CMK (cell line): ENCODE measurements around the gene CPSF2.
"Not testable (repeated sequence)": the region's sequence is repeated elsewhere in the genome, so short reads cannot be mapped to it uniquely, and the experiment has no call there.

Experiments
- DNase-seq: peaks from one replicate; pipeline ENCODE4 v3.0.0-alpha.2; 2010; ENCODE audit warnings: low read depth

CPSF2 gene

DNA sequence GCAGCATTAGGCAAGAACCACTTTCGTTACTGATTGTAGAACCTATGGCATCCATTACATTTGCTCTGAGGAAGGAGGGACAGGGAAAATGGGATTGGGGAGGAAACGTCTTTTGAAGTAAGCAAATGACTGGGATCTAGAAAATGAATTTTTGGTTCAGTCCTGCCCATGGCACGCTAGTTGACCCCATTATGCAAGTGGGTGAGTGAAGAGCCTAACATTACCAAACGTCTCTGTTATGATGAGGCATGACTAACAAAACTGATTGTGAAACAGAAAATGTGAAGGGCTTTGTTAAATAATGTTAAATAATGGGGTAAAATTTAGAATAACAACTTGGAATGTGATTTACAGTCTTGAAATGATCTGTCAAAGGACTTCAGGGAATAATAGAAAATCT, 38.9 kb downstream of the CPSF2 start:
- DNase-seq, result no peak

DNA sequence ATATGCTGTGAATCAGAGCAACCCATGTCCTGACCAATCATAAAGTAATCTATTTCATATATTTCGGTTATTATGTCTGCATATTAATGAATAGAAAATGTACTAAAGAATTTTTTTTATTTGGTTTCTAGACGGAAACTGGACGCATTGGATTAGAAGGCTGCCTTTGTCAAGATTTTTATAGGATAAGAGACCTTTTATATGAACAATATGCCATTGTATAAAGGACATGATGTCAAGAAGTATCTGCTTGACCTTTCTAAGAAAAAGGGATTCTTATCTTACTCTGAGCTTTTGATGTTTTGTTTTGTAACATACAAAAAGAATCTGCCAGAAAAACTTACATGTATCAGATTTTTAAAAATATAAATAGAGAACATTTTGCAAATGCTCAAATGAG, 39.8 kb downstream of the CPSF2 start:
- no peak for DNase-seq

DNA sequence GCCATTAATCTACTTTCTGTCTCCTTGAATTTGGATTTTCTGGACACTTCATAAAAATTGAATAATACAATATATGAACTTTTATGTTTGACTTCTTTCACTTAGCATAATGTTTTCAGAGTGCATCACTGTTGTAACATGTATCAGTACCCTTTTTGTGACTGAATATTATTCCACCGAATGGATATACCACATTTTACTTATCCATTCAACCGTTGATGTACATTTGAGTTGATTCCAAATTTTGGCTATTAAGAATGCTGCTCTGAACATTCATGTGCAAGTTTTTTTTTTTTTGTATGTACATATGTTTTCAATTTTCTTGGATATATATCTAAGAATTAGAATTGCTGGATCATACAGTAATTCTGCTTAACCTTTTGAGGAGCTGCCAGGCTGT, 43.2 kb downstream of the CPSF2 start:
- DNase-seq, result no peak

DNA sequence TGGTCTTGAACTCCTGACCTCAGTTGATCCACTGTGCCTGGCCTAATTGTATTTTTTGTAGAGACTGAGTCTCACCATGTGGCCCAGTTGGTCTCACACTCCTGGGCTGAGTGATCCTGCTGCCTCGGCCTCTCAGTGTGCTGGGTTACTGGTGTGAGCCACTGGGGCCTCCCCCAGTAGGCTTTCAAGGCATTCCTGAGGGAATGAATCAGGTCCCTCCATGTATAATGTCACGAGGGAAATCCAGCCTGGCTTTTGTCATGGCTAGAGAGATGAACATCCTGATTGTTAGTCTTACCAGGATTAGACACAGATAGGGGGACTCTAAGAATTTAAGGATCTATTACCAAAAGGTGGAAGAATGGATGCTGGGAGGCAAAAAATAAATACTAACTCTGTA, 51.9 kb downstream of the CPSF2 start:
- DNase-seq, result no peak

DNA sequence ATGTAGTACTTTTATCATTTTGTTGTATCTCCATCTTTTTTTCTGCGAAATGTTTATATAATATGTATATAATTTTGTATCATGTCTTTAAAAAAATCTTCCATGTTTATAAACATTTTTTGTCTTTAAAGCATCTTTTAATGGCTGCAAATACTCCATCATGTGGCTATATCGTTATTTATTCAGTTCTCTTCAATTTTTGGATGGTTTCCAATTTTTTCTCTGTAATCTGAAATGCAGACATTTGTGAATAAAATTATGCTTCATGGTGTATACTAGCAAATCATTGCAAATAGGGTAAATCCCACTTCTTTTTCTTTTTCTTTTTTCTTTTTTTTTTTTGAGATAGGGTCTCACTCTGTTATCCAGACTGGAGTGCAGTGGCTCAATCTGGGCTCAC, 54.0 kb downstream of the CPSF2 start:
- DNase-seq, result no peak

DNA sequence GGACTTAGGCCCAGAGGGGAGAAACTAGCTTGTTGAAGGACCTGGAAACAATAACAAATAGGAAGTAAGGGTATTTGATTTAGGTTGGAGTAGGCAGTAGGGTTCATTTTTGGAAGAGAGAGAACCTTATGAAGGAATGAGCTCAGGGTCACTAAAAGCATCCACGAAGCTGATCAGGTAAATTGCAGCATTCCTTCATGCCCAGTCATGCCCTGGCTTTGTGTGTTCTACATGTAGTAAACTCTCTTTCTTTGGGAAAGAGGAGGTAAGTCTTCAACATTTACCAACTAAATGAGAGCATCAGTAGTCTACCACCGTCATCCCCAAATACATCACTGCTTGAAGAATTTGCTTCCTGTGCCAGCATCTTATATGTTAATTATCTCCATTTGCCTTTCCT, 54.7 kb downstream of the CPSF2 start:
- DNase-seq, result no peak

DNA sequence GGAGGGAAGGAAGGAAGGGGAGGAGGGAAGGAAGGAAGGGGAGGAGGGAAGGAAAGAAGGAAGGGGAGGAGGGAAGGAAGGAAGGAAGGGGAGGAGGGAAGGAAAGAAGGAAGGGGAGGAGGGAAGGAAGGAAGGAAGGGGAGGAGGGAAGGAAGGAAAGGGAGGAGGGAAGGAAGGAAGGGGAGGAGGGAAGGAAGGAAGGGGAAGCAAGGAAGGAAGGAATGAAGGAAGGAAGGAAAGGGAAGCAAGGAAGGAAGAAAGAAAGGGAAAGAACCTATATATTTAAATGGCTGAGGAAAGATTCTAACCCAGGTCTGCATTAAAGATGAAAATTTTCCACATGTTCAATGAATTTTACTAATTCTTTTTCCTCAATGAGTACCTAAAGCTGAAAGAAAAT, 57.4 kb downstream of the CPSF2 start:
- not testable (repeated sequence) for DNase-seq

DNA sequence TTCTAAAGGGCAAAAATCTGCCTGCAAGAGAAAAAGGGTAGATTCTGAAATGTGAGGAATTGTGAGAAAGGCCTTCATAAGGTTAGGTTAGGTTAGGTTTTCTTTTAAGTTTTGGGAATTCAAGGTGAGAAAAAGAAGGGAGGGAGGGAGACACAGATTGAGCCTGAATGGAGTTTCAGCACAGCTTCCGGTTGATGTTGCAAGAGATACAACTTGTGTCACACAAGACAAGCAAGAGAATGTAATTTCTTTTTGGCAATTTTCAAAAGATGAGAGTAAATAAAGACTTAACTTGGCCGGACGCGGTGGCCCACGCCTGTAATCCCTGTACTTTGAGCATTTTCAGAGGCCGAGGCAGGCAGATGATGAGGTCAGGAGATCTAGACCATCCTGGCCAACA, 63.8 kb downstream of the CPSF2 start:
- no peak for DNase-seq

DNA sequence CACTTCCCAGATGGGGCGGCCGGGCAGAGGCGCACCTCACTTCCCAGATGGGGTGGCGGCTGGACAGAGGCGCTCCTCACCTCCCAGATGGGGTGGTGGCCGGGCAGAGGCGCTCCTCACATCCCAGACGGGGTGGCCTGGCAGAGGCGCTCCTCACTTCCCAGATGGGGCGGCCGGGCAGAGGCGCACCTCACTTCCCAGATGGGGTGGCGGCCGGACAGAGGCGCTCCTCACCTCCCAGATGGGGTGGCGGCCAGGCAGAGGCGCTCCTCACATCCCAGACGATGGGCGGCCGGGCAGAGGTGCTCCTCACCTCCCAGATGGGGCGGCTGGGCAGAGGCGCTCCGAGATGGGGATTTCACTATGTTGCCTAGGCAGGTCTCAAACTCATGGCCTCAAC, 65.8 kb downstream of the CPSF2 start:
- DNase-seq, result not testable (repeated sequence)

DNA sequence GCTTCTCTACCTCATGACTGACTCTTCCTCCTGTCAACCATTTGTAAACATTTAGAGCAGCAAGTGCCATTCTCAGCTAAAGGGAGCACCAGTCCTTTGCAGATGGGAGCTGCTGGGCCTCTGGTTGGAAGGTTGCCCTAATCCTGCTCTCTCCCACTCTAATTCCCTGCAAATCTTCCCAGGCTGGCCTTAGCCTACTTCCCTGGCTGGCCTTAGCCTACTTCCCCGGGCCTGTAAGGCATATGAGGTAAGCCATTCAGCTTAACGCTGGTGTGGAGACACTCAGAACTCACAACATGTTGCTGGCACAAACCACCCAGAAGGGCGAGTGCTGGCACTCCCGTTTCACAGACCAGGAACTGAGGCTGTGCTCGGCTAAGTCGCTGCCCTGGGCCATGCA, 69.0 kb downstream of the CPSF2 start:
- no peak for DNase-seq

DNA sequence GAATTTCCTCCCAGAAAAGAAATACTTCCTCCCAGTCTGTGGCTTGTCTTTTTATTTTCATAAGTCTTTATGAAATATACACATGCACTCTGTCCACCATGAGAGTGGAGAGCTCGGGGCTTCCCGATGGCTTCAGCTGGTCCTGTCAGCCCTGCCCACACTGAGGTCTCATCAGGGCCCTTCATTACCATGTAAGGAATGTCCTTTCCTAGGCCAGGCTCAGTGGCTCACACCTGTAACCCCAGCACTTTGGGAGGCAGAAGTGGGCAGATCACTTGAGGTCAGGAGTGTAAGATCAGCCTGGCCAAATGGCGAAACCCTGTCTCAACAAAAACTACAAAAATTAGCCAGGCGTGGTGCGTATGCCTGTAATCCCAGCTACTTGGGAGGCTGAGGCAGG, 77.0 kb downstream of the CPSF2 start:
- no peak for DNase-seq

DNA sequence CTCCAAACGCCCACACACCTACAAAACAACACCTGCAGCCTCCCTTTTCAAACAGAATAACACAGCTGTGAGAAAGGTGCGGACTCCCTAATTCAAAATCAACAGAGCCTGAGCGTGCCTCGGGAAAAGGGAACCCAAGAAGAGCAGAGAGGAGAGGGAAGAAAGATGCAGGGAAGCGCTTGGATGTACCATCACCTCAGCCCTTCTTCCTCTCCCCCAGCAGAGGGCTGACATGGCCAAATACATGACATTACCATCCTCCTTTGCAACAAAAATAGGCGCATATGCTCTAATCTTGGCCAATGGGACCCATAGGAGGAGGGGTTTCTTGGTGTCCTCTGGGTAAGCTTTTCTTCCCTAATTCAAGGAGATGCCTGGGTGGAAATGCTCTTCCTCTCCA, 78.0 kb downstream of the CPSF2 start:
- no peak for DNase-seq

DNA sequence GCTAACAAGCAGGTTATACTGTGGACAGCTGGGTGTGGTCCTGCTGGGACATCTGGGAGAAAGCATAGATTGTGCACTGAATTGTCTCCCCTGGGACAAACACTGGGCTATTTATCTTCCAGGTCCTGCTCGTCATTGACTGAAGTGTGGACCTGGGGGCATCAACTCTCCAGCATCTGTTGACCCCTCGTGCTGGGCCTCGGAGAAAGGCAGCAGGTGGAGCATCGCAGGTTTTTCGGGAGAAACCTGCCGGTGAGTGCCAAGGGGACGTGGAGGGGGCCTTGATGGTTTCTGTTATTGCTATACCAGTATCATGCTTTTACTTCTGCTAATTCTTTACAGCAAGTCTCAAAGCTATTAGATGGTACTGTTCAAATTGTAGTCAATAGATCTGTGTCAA, 81.3 kb downstream of the CPSF2 start:
- DNase-seq, result no peak

DNA sequence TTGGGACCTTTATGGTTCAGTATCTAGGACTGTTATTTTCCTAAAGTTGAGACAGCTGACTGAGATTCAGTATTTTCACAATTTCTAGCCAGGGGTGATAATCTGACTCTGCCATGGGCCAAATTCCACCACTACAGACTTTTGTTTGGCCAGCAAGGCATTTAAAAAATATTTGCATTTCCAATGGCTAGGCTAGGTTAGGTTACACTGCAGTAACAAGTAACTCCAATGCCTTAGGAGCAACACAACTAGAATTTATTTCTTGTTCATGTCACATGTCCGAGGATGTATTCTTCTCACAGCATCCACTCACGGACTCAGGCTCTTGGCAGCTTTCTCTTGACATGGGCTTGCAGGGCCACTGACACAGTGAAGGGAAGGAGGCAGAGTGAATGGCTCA, 83.0 kb downstream of the CPSF2 start:
- no peak for DNase-seq

DNA sequence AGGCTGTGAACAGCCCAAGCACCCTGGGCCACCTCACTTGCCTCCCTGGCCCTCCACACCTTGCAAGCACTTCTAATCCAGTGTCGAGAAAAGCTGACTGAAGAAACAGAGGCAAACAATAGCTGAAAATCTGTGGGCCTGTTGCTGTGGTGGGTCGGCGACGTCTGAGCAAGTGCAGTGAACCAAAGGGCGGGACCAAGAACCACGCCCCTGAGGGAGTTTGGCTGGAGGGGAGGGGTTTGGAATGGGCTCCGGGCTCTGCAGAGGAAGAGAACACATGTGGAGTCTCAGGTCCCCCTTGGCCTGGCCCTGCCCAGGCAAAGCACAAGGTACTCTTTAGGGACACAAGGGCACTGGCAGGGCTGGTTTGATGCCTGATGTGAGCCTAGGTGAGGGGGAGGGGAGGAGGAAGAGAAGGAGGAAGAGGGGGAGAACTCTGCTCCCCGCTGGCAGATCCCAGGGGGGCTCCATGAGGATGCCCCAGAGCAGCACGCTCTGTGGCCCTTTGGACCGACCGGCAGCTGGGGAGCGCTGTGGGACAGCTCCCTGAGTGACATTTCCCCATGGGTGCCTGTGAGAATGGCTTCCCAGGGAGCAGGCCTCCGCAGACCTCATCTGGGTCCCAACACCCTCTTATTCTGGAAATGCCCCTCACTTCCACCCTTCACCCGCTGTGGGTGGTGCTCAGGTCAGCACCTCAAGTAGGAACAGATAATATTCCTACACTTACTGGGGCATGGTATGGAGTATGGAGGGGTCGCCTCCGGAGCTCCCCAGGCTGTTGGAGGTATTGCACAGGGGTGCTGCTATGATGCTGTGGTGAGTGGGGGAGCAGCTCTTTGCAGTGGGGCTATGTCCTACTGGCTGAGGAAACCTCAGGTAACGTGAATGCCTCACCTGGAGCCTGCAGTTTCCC, 85.5 kb downstream of the CPSF2 start:
- DNase-seq, result no peak

DNA sequence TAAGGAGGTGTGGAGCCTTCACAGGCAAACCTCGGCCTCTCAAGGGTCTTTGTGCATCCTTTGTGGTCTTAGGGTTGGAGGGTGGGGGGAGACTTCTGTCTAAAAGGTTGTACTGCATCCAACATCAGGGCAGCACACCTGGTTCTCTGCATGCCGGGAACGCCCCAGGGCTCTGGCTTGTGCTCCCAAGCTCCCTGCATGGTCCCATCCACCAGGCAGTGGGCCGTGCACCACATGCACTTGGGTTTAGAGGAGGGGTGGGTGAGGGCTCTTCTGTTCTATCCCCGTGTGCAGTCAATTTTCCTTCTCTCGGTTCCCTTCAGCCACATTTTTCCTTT, 86.1 kb downstream of the CPSF2 start:
- no peak for DNase-seq

DNA sequence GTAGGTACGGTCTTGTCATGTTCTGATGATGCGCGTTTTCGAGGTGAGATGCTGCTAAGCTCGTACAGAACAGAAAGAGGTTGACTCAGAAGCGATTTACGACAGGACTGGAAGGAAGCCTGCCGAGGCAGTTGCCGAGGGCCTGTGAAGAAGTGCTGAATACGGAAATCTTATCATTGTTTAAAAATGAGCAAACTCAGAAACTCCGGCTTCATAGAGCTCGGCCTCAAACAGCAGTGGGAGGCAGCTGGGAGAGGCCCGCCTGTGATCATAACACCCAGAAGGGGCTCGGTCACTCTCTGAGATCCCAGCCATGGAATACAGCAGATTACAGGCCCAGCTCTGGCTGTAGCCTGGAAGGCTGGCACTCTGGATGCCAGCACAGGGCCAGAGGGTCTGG, 87.4 kb downstream of the CPSF2 start:
- DNase-seq, result no peak

DNA sequence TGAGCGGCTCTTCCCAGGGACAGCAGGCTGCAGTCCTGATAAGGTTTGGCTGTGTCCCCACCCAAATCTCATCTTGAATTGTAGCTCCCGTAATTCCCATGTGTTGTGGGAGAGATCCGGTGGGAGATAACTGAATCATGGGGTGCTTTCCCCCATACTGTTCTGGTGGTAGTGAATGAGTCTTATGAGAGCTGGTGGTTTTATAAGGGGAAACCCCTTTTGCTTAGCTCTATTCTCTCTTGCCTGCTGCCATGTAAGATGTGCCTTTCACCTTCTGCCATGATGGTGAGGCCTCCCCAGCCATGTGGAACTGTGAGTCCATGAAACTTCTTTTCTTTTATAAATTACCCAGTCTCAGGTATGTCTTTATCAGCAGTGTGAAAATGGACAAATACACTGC, 91.4 kb downstream of the CPSF2 start:
- not testable (repeated sequence) for DNase-seq

DNA sequence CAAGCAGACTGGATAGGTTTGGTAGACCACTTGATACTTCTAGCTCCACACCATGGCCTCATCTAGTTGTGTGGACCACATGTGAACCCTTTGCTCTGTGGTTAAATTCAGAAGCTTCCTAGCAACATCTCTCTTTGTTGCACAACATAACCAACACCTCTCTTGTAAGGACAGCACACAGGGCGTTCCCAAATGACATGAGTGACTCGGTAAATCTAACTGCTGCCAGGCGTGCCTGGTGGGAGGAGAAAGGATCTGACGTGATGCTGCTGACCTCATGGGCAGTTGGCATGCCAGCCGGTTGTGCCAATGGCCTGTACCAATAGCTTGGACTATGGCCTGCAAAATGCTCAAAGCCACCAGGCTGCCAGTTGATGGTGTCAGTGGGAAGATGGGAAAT, 93.8 kb downstream of the CPSF2 start:
- DNase-seq, result no peak

DNA sequence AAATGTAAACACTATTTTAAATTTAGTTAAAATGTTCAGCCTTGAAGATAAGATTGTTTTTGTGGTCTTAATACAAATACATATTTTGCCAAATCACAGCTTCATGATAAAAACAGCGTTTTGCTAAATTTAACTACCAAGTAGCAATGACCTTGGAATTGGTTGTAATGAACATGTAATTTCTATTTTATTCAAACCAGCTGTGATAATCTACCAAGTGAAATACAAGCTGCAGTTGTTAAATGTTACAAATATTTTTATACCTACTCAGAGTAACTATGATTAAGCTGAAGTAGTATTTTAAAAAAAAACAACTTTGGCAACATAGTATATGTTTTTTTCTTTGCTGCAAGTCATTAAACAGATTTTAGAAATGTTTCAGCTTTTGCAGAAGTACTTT, 96.2 kb downstream of the CPSF2 start:
- DNase-seq, result no peak
